ENCODE results near the gene SLC6A15. TPM values are rescaled to one million over a fixed set of nuclear protein-coding genes. Genes with fewer than 3 reads are reported as not detected.

The SLC6A15 gene
- total RNA-seq, 1 experiment from 2014 or later = 0.07 TPM

DNA sequence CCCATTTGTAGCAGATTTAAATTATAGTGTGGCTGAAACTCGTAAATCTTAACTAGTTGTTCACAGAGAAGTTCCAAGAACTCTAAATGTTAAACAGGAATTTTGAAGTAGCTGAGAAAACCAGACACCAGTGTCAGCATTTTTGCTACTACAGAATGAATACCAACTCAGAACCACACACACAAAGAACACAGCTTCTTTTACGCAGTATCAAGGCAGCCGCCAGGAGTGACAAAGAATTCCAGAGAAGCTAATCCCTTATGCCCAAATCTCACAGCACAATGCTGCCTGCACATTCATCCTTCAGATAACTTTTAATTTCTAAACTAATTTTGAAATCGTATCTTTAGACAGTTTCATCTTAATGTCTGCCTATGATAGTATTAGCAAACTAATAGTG lies 37.4 kb downstream of the SLC6A15 start:
- peak overlapping the region; percentile 43 for H2AFZ ChIP-seq (ENCODE audit: low read depth, low read length, poor library complexity, severe bottlenecking)
- H3K36me3 ChIP-seq (ENCODE audit: control insufficient read depth in 1 of 2, insufficient read depth in 2 of 2, low read length in 2 of 2) = no peaks in the 10 kb centered on the region
- DNase-seq (ENCODE audit: low read depth, low spot score) (no peak), ATAC-seq (no peak)
- ChIA-PET POLR2A (interaction anchor here (1.0 kb wide), 1 partner anchor 154 kb away, joined by 4 read pairs; no protein-coding TSS in a partner anchor), RAD21 (ENCODE audit: low non-redundant PET in 1 of 2, low total read pairs in 2 of 2, uncharacterized antibody in 2 of 2, unreplicated experiment in 2 of 2) (interaction anchor here in 1 of 2 experiments (1.1 kb wide), 1 partner anchor 153 kb away, joined by 4 read pairs; no protein-coding TSS in a partner anchor), CTCF (interaction anchor here (1.0 to 6.7 kb wide), 5 partner anchors 10 to 566 kb away, joined by 3 to 132 read pairs (median 6); no protein-coding TSS in a partner anchor)
- no peak overlapping the region for H3K4me2 ChIP-seq (ENCODE audit: low read length)
- no peaks in the 10 kb centered on the region for H4K20me1 ChIP-seq (ENCODE audit: insufficient read depth)
- H3K9ac ChIP-seq (ENCODE audit: low read length) = no peak overlapping the region
- no peak overlapping the region for H3K4me3 ChIP-seq (replicated peaks in 1 of 2; ENCODE audit: low read depth in 1 of 2, low read length in 2 of 2)
- H3K27me3 ChIP-seq (ENCODE audit: insufficient read depth, low read length) = no peaks in the 10 kb centered on the region
- no peaks in the 10 kb centered on the region for H3K79me2 ChIP-seq (ENCODE audit: insufficient read depth, low read length)
- BruUV-seq (replicated peaks) = no TSS peak
- no peak overlapping the region for H3K27ac ChIP-seq (ENCODE audit: low read depth, low read length)
- no peaks in the 10 kb centered on the region for H3K9me2 ChIP-seq (ENCODE audit: insufficient read depth)
- intact Hi-C loops (cut with micrococcal nuclease) = loop anchor here (2.0 to 10.0 kb wide), 2 partner anchors 574 to 1050 kb away; no protein-coding TSS in a partner anchor
- TF ChIP-seq, protein P1, sequence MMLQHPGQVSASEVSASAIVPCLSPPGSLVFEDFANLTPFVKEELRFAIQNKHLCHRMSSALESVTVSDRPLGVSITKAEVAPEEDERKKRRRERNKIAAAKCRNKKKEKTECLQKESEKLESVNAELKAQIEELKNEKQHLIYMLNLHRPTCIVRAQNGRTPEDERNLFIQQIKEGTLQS (IDR thresholded peaks at IDR 0.05) = no peak
- TF ChIP-seq EGR1 (IDR thresholded peaks at IDR 0.05; ENCODE audit: low read depth) (no peak), ELF1 (IDR thresholded peaks at IDR 0.05; ENCODE audit: borderline replicate concordance, low read depth) (no peak), POLR2AphosphoS5 (IDR thresholded peaks at IDR 0.05; ENCODE audit: low read depth, low read length) (no peak), SP1 (IDR thresholded peaks at IDR 0.05; ENCODE audit: low read depth) (no peak), FOSL1 (IDR thresholded peaks at IDR 0.05; ENCODE audit: low read depth) (no peak)
- TF ChIP-seq, protein P2, sequence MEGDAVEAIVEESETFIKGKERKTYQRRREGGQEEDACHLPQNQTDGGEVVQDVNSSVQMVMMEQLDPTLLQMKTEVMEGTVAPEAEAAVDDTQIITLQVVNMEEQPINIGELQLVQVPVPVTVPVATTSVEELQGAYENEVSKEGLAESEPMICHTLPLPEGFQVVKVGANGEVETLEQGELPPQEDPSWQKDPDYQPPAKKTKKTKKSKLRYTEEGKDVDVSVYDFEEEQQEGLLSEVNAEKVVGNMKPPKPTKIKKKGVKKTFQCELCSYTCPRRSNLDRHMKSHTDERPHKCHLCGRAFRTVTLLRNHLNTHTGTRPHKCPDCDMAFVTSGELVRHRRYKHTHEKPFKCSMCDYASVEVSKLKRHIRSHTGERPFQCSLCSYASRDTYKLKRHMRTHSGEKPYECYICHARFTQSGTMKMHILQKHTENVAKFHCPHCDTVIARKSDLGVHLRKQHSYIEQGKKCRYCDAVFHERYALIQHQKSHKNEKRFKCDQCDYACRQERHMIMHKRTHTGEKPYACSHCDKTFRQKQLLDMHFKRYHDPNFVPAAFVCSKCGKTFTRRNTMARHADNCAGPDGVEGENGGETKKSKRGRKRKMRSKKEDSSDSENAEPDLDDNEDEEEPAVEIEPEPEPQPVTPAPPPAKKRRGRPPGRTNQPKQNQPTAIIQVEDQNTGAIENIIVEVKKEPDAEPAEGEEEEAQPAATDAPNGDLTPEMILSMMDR (IDR thresholded peaks at IDR 0.05 in 2 of 3, conservative IDR thresholded peaks at IDR 0.05 in 1 of 3; ENCODE audit: borderline replicate concordance in 1 of 3, insufficient read depth in 1 of 3, low read depth in 2 of 3, low read length in 2 of 3) = no peak
- TF ChIP-seq, protein P3, sequence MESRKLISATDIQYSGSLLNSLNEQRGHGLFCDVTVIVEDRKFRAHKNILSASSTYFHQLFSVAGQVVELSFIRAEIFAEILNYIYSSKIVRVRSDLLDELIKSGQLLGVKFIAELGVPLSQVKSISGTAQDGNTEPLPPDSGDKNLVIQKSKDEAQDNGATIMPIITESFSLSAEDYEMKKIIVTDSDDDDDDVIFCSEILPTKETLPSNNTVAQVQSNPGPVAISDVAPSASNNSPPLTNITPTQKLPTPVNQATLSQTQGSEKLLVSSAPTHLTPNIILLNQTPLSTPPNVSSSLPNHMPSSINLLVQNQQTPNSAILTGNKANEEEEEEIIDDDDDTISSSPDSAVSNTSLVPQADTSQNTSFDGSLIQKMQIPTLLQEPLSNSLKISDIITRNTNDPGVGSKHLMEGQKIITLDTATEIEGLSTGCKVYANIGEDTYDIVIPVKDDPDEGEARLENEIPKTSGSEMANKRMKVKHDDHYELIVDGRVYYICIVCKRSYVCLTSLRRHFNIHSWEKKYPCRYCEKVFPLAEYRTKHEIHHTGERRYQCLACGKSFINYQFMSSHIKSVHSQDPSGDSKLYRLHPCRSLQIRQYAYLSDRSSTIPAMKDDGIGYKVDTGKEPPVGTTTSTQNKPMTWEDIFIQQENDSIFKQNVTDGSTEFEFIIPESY (IDR thresholded peaks at IDR 0.05; ENCODE audit: extremely low read depth, insufficient replicate concordance, low read length) = no peak
- no peaks in the 10 kb centered on the region for H3K9me3 ChIP-seq (ENCODE audit: control insufficient read depth in 1 of 2, insufficient read depth in 1 of 2, low read depth in 1 of 2, low read length in 2 of 2)
- no peaks in the 10 kb centered on the region for H3K4me1 ChIP-seq (ENCODE audit: control insufficient read depth in 1 of 2, insufficient read depth in 2 of 2, low read length in 2 of 2)

All from HCT116 (cell line).